A673 (cell line): ENCODE data around the gene TP53INP2. TPM values are rescaled to one million over a fixed set of nuclear protein-coding genes. Genes with fewer than 3 reads are reported as not detected.
"Not testable (repeated sequence)": the region's sequence is repeated elsewhere in the genome, so short reads cannot be mapped to it uniquely, and the experiment has no call there.

ENCODE experiments used
- BruUV-seq: library from RNA; stranded (reverse); fragments of 400-500 nt; replicated peaks from 2 replicates; lab custom pipeline; 2021; lab: Mats Ljungman, UMichigan
- CTCF ChIA-PET: fragments of 300-600 bp; sonication (Branson Sonifier 250); formaldehyde crosslinking; loops from one replicate; lab custom pipeline; 2022; ENCODE audit warnings: antibody characterized with exemption; lab: Charles Lee
- POLR2A ChIA-PET: fragments of 300-600 bp; sonication (Branson Sonifier 250); formaldehyde crosslinking; loops from one replicate; lab custom pipeline; 2022; ENCODE audit warnings: antibody characterized with exemption; ENCODE audit not compliant: low non-redundant PET; lab: Charles Lee
- DNase-seq: peaks from one replicate; pipeline ENCODE4 v3.0.0-alpha.2; 2015; ENCODE audit warnings: low spot score
- H3K27ac ChIP-seq: fragments of 200-600 bp; sonication (generic); 2 replicates; pipeline ENCODE4 v1.5.1; 2016; ENCODE audit warnings: mixed run types, low read depth, mild to moderate bottlenecking, mixed read lengths, antibody characterized with exemption, low read length; ENCODE audit not compliant: poor library complexity, severe bottlenecking
- H3K27me3 ChIP-seq: fragments of 200-600 bp; sonication (generic); replicated peaks from 2 replicates; pipeline ENCODE4 v1.6.1; 2017; ENCODE audit warnings: mixed run types, low read depth, mild to moderate bottlenecking, mixed read lengths, antibody characterized with exemption, low read length; ENCODE audit not compliant: insufficient read depth, poor library complexity
- H3K36me3 ChIP-seq: fragments of 200-600 bp; sonication (generic); 2 replicates; pipeline ENCODE4 v1.6.1; 2016; ENCODE audit warnings: mixed run types, mild to moderate bottlenecking, mixed read lengths, antibody characterized with exemption, low read length; ENCODE audit not compliant: insufficient read depth, poor library complexity, severe bottlenecking
- H3K4me1 ChIP-seq: fragments of 200-600 bp; sonication (generic); 2 replicates; pipeline ENCODE4 v1.6.1; 2017; ENCODE audit warnings: mixed run types, mild to moderate bottlenecking, mixed read lengths, antibody characterized with exemption, low read length; ENCODE audit not compliant: insufficient read depth, poor library complexity, severe bottlenecking
- H3K4me3 ChIP-seq: fragments of 200-600 bp; sonication (generic); 2 replicates; pipeline ENCODE4 v1.5.1; 2016; ENCODE audit warnings: low read depth, mixed run types, mild to moderate bottlenecking, mixed read lengths, low read length; ENCODE audit not compliant: poor library complexity, severe bottlenecking
- H3K9me3 ChIP-seq: fragments of 200-600 bp; sonication (generic); 2 replicates; pipeline ENCODE4 v1.6.1; 2016; ENCODE audit warnings: mixed run types, low read depth, mild to moderate bottlenecking, mixed read lengths, antibody characterized with exemption, low read length; ENCODE audit not compliant: poor library complexity, severe bottlenecking
- EZH2 ChIP-seq: fragments of 200-600 bp; sonication (generic); IDR thresholded peaks from 2 replicates; pipeline ENCODE4 v1.6.1; 2017; ENCODE audit warnings: borderline replicate concordance, low read depth, mild to moderate bottlenecking, mixed read lengths, antibody characterized with exemption, low read length; ENCODE audit not compliant: poor library complexity, severe bottlenecking
- intact Hi-C: fragments of 100-400 bp; cut with micrococcal nuclease; formaldehyde crosslinking; loops from one replicate; pipeline ENCODE4 v1.10.0; 2022; ENCODE audit not compliant: unreplicated experiment
- total RNA-seq: library from RNA; stranded (reverse); gene quantifications from 2 replicates; pipeline ENCODE4 v1.2.3, GENCODE V29; 2021
- TF ChIP-seq, protein P1 (sequence below): fragments of 300-800, 200-600 bp; sonication (generic); conservative IDR thresholded peaks from 2 replicates; pipeline ENCODE4 v1.5.1; 2017; ENCODE audit warnings: low read depth, mild to moderate bottlenecking, antibody characterized with exemption, low read length, moderate library complexity, mixed read lengths

Gene TP53INP2
- total RNA-seq, 1 experiment from 2014 or later: 7.2 TPM

DNA sequence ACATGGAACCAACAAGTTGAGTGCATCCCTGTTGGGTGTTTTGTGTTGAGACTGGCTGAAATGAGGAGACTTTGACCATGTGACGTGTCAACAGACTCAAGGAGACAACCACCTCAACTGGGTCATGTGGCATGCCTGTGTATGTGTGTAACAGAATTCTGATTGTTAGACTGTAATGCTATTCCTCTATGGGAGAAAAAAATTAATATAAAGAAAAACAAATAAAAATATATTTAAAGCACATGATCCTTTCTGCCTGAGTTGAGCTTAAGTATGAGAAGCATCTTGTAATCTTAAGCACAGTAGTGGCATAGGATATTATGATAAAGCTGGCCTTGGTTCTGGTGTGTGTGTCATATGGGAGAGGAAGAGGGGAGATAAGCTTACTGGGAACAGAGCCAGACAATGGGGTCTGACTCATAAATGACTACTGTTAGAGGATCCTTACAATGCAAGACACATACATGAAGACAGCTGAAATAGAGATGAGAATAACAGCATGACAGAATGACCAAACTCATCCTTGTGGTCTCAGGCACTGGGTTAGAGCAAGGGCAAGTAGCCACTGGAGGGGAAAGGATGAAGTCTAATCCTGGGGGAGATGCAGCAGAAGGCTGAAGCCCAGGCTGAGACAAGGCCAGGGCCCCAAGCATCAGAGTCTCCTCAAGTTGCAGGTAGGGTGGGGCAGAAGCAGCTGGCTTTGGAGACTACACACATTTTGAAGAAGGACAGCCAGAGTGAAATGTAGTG, 9.2 kb downstream of the TP53INP2 start:
- H3K27me3 ChIP-seq: no peaks in the 10 kb centered on the region
- no peak for TF ChIP-seq EZH2
- no peak overlapping the region for H3K27ac ChIP-seq
- BruUV-seq: no TSS peak
- H3K9me3 ChIP-seq: no peaks in the 10 kb centered on the region
- intact Hi-C loops: no loop called here
- H3K4me3 ChIP-seq: no peak overlapping the region
- POLR2A ChIA-PET: no interaction called here
- H3K4me1 ChIP-seq: peaks cover 14% of the 10 kb centered on the region
- H3K36me3 ChIP-seq: peaks cover 7% of the 10 kb centered on the region
- CTCF ChIA-PET: interaction anchor here (0.5 kb wide), 1 partner anchor 121 kb away, joined by 14 read pairs; no protein-coding TSS in a partner anchor
- peak; percentile 90 for DNase-seq

DNA sequence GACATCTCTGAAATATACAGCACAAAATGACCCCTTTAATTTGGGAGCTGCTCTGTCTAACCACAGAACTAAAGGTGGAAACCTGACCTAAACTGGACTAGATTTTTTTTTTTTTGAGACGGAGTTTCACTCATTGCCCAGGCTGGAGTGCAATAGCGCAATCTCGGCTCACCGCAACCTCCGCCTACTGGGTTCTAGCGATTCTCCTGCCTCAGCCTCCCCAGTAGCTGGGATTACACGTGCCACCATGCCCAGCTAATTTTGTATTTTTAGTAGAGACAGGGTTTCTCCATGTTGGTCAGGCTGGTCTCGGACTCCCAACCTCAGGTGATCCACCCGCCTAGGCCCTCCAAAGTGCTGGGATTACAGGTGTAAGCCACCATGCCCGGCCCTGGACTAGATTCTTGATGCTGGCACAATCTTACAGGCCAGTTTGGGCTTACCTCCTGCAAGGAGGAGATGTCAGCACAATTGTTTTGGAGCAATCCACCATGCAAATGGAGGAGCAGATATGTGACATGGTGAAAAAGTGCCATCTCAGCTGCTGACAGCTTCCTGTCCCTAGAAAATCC, 9.9 kb downstream of the TP53INP2 start:
- DNase-seq, H3K27ac ChIP-seq, POLR2A ChIA-PET, H3K9me3 ChIP-seq, intact Hi-C loops, BruUV-seq, H3K4me3 ChIP-seq, H3K36me3 ChIP-seq, H3K27me3 ChIP-seq, H3K4me1 ChIP-seq: not testable (repeated sequence)
- CTCF ChIA-PET: interaction anchor here (0.5 kb wide), 1 partner anchor 121 kb away, joined by 14 read pairs; no protein-coding TSS in a partner anchor

DNA sequence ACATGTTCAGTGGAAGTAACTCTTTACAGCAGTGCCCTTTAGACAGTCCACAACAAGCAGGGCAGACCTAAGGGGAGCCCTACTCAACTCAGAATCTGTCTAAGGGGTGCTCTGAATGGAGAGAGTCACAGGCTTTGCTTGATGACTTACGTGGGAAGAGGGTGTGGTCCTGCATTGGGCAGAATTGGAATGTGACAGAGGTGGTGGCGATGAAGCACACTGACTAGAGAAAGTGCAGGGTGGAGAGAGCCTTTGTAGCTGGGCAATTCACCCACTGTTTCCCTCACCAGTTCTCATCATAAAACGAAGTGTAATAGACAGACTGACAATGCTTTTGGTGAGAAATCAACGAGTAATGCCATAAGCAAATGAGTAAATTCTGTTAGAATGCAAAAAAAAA, 11.2 kb downstream of the TP53INP2 start:
- no peak for DNase-seq
- no TSS peak for BruUV-seq
- peaks cover 12% of the 10 kb centered on the region for H3K36me3 ChIP-seq
- no peak overlapping the region for H3K4me3 ChIP-seq
- no peaks in the 10 kb centered on the region for H3K9me3 ChIP-seq
- H3K4me1 ChIP-seq: peaks cover 8% of the 10 kb centered on the region
- H3K27me3 ChIP-seq: no peaks in the 10 kb centered on the region
- intact Hi-C loops: no loop called here
- POLR2A ChIA-PET: no interaction called here
- CTCF ChIA-PET: no interaction called here
- H3K27ac ChIP-seq: no peak overlapping the region
- no peak for TF ChIP-seq EZH2
- TF ChIP-seq, protein P1, sequence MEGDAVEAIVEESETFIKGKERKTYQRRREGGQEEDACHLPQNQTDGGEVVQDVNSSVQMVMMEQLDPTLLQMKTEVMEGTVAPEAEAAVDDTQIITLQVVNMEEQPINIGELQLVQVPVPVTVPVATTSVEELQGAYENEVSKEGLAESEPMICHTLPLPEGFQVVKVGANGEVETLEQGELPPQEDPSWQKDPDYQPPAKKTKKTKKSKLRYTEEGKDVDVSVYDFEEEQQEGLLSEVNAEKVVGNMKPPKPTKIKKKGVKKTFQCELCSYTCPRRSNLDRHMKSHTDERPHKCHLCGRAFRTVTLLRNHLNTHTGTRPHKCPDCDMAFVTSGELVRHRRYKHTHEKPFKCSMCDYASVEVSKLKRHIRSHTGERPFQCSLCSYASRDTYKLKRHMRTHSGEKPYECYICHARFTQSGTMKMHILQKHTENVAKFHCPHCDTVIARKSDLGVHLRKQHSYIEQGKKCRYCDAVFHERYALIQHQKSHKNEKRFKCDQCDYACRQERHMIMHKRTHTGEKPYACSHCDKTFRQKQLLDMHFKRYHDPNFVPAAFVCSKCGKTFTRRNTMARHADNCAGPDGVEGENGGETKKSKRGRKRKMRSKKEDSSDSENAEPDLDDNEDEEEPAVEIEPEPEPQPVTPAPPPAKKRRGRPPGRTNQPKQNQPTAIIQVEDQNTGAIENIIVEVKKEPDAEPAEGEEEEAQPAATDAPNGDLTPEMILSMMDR: no peak

DNA sequence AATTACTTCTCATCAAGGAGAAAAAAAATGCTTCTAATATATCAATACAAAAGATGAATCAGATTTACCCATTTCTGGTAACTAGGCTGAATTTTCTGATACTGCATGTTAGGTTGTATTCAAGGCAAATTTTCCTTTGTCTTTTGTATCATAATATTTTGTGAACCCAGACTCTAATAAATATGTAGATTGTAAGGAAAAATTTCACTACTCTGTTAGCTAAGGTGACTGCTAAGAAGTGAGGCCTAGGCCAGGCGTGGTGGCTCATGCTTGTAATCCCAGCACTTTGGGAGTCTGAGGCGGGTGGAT, 12.7 kb downstream of the TP53INP2 start:
- Histone ChIP-seq H3K4me1 (peaks cover 8% of the 10 kb centered on the region), H3K4me3 (no peak overlapping the region), H3K27me3 (no peaks in the 10 kb centered on the region), H3K27ac (no peak overlapping the region), H3K36me3 (peaks cover 15% of the 10 kb centered on the region), H3K9me3 (no peaks in the 10 kb centered on the region)
- no peak for DNase-seq
- ChIA-PET POLR2A (no interaction called here), CTCF (no interaction called here)
- intact Hi-C loops: no loop called here
- no peak for TF ChIP-seq EZH2
- TF ChIP-seq, protein P1: no peak
- BruUV-seq: no TSS peak
